Measurements from ENCODE around the gene PDCL2.
"Not testable (repeated sequence)": the region's sequence is repeated elsewhere in the genome, so short reads cannot be mapped to it uniquely, and the experiment has no call there.

Gene PDCL2

DNA sequence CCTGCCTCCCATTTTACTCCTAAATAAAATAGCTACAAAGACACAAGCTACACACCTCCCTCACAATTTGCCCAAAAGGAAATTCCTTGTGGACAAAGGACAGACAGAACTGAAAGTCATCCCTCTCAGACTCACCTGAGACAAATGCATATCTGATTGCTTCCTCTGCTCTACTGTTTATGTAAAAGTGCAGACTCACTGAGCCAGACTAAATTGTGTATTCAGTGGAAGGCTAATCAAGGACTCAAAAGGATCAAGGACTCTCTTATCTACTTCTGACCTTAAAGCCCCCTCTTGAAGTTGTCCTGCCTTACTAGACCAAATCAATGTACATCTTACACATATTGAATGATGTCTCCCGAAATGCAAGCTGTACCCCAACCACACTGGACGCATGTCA, 3.9 kb downstream of the PDCL2 start:
- DNase-seq (ENCODE audit: low spot score) = no peak

DNA sequence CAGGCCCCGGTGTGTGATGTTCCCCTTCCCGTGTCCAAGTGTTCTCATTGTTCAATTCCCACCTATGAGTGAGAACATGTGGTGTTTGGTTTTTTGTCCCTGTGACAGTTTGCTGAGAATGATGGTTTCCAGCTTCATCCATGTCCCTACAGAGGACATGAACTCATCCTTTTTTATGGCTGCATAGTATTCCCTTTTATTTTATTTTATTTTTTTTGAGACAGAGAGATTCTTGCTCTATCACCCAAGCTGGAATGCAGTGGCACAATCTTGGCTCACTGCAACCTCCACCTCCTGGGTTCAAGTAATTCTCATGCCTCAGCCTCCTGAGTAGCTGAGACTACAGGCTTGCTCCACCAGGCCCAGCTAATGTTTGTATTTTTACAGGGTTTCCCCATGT, 9.3 kb downstream of the PDCL2 start:
- not testable (repeated sequence) for DNase-seq (ENCODE audit: low spot score)

- no peak for DNase-seq (ENCODE audit: low spot score)
Measured at GRCh38 chr4:55578341-55579010, 13.6 kb downstream of the PDCL2 start.

- no peak for DNase-seq (ENCODE audit: low spot score)
Measured at GRCh38 chr4:55575513-55575912, 16.5 kb downstream of the PDCL2 start.

DNA sequence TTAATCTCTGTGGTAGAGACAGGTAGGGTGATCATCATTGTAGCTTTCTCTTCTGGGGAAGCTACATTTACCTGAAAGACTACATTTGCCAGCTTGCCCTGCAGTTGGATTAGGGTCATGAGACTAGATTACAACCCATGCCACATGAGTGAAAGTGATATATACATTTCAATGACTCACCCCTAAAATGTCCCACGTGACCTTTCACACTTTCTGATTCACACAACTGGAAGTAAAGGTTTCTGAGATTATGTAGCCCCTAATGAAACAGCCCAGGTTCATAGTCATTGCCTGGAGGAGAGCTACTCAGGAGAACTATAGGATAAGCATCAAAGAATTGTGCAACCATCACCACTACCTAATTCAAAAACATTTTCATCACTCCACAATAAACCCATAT, 17.8 kb downstream of the PDCL2 start:
- no peak for DNase-seq (ENCODE audit: low spot score)

- DNase-seq (ENCODE audit: low spot score) = no peak
Measured at GRCh38 chr4:55571806-55572205, 20.2 kb downstream of the PDCL2 start.

DNA sequence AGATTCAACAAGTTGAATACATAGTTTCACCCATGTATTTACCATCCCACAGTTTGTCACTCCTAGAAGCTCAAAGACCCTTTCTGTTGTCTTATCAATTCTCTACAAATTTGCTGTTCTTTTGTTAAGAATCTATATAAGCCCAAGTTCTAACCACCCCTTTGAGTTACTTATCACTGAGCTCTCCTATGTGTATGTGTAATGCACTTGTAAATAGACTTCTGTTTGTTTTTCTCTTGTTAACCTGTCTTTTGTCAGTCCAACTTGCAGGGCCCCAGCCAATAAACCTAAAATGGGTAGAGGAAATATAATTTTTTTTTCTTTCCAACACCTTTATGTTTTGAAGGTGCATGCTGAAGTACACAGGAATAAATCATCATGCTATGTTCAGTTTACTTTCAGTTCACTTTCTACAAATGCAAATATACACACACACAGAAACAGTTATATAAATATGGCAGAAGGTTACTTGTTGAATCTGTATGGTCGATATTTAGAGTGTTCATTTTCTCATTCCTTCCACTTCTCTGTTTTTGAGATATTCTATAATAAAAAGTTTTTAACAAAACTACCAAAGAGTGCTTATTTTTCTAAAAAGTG, 23.0 kb downstream of the PDCL2 start:
- no peak for DNase-seq (ENCODE audit: low spot score)

GRCh38 chr4:55561889-55562288, 30.2 kb downstream of the PDCL2 start:
- no peak for DNase-seq (ENCODE audit: low spot score)

DNA sequence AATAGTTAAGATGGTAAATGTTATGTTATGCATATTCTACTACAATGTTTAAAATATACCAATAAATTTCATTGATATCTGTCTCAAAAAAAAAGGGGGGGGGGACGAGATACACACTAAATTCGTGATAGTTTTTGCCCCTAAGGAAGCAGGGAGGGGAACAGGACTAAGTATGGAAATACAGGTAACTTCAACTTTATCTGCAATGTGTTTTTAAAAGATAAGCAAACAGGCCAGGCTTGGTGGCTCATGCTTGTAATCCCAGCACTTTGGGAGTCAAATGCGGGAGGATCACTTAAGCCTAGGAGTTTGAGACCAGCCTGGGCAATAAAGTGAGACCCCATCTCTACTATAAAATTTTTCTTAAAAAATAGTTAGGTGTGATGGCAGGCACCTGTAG, 31.9 kb downstream of the PDCL2 start:
- DNase-seq (ENCODE audit: low spot score) = no peak

- no peak for DNase-seq (ENCODE audit: low spot score)
Measured at GRCh38 chr4:55554453-55555030, 37.5 kb downstream of the PDCL2 start.

GRCh38 chr4:55553441-55554201, 38.4 kb downstream of the PDCL2 start:
- no peak for DNase-seq (ENCODE audit: low spot score)

DNA sequence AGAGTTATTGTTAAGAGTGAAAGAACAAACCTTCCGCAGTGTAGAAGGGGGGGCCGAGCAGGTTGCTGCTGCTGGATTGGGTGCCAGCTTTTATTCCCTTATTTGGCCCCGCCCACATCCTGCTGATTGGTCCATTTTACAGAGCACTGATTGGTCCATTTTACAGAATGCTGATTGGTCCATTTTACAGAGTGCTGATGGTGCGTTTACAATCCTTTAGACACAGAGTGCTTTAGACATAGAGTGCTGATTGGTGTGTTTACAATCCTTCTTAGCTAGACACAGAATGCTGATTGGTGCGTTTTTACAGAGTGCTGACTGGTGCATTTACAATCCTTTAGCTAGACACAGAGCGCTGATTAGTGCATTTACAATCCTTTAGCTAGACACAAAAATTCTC, 40.1 kb downstream of the PDCL2 start:
- DNase-seq (ENCODE audit: low spot score) = not testable (repeated sequence)

- no peak for DNase-seq (ENCODE audit: low spot score)
Measured at GRCh38 chr4:55549888-55550287, 42.2 kb downstream of the PDCL2 start.

- DNase-seq (ENCODE audit: low spot score) = no peak
Measured at GRCh38 chr4:55547918-55548317, 44.1 kb downstream of the PDCL2 start.

DNA sequence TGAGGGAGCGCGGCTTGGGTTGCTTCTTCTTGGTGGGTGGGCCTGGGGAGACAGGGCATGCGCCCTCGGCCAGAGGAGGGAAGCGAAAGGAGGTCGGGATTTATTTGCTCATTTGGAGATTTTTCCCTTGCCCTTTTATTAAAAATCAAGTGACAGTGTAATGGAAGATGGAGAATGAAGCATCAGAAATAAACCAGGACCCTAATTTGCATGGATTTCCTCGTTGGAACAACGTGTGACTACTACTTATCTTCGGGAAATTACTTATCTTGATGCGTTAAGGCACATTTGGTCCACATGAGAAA, 44.6 kb downstream of the PDCL2 start:
- no peak for DNase-seq (ENCODE audit: low spot score)

DNA sequence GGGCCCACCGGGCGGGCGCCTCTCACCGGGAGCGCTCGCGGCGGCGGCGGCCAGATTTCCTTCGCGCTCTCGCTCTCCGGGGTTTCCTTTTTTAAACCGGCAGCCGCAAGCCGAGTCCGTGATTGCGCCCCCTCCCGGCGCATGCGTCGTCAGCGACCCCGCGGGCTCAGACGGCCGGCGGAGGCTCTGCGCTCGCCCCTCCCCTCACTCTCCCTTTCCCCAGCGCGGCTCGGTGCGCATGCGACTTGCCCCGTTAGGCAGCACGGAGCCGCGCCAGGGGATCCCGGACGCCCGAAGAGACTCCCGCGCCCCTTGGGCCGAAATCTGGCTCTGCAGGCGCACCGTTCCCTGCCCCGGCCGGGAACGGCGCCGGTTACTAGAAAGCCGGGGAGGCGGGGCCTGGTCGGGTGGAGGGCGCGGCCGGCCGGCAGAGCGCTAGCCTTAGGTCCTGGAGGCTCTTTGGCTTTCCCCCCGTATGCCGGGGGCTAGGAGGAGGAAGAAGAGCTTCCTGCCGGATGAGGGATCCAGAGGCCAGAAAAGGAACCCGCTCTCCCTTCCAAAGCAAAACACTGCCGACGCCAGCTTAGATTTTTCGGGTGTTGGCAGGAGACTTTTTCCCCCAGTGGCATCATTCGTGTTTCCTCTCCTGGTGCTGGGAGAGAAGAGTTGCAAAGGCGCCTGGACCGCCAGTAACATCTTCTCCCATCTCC, 45.1 kb downstream of the PDCL2 start, which contains the start of gene CLOCK:
CLOCK (minus strand) TSS at position 154 of the 710 bp plus-strand sequence. CDS start 64,124 bp downstream, outside the sequence.
- peak; percentile 52 for DNase-seq (ENCODE audit: low spot score)

DNA sequence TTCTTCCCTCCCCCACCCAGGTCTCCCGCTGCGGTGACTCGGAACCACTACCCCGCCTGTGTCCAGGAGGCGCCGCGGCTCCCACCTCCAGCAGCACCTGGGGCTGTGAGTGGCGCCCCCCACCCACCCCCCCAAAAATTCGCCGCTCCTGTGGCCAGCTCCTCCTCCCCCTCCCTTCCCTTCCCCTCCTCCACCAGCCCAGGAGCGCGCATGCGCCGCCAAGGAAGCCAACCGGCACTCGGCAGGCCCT, 45.6 kb downstream of the PDCL2 start:
- no peak for DNase-seq (ENCODE audit: low spot score)

- peak; percentile 28 for DNase-seq (ENCODE audit: low spot score)
Measured at GRCh38 chr4:55545641-55546505, 46.2 kb downstream of the PDCL2 start.

DNA sequence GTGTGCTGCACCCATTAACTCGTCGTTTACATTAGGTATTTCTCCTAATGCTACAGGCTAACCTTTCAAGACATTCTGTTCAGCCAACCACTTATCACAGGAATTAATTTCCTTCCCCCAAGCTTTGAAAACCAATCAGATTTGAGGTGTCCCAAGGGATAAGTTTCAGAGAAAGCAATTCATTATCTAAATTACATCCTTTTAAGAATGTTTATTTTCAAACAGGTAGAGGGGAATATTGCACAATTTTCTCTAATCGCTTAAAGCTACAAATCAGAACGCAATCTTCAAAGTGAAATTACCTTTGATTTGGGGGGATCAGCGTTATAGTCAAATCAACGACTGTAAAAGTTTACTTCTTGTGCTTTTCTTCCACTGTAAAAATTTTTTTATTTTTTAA, 46.9 kb downstream of the PDCL2 start:
- no peak for DNase-seq (ENCODE audit: low spot score)

DNA sequence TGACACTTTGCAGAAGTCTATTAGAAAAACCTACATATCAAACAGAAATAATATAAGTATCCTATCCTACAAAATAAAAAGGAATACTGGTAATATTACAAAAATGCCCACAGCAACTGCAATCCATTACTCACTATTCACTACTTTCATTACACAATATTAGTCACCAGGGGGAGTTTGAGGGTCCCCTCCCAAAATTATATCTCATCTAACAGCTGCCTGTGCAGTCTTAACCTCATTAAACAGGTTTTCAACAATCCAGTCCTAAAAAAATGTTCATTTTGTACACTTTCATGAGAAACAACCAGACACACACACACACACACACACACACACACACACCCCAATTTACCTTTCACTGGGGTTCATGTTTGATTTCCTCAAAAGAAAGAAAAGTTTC, 48.2 kb downstream of the PDCL2 start:
- no peak for DNase-seq (ENCODE audit: low spot score)

DNA sequence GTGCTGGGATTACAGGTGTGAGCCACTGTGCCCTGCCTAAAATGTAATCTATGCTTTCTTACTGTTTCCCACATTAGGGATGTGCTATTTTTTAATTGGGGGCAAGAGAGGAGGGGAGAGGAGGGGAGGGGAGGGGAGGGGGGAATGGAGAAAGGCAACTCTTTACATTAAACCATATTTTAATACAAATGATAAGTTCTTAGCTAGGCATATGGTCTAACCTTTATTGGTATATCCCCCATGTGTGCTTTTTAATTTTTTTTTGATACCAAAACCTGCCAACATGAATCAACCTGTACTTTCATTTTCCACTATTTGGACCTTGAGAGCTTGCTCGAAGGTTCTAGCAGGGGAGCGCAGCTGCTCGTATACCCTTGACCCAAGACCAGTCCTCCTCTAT, 51.8 kb downstream of the PDCL2 start:
- DNase-seq (ENCODE audit: low spot score) = no peak

- no peak for DNase-seq (ENCODE audit: low spot score)
Measured at GRCh38 chr4:55539658-55540057, 52.4 kb downstream of the PDCL2 start.
